Brain microvascular endothelial cell (primary cell): ENCODE data around the gene RESP18.
A peak's percentile ranks its signal among the peaks of the same experiment; 100 is the strongest.

ENCODE experiments used
- DNase-seq: peaks from one replicate; pipeline ENCODE4 v3.0.0-alpha.2; 2020
- H3K27ac ChIP-seq: fragments of 250-450 bp; sonication (Bioruptor Pico); 2 replicates; pipeline ENCODE4 v1.5.1; 2020; ENCODE audit warnings: mild to moderate bottlenecking, moderate library complexity
- H3K27me3 ChIP-seq: fragments of 250-450 bp; sonication (Bioruptor Pico); replicated peaks from 2 replicates; pipeline ENCODE4 v1.5.1; 2020; ENCODE audit warnings: mild to moderate bottlenecking
- H3K36me3 ChIP-seq: fragments of 250-450 bp; sonication (Bioruptor Pico); replicated peaks from 2 replicates; pipeline ENCODE4 v1.5.1; 2020; ENCODE audit warnings: mild to moderate bottlenecking
- H3K4me3 ChIP-seq: 2 replicates; pipeline ENCODE4 v1.5.1; 2011; ENCODE audit warnings: low read depth, mild to moderate bottlenecking, control low read depth, low read length, moderate library complexity
- in situ Hi-C: cut with HindIII; loops from 2 replicates; pipeline ENCODE4 v1.10.0; 2017; ENCODE audit warnings: low sequenced_read_pairs, low pct_ligation_motif_present
- TF ChIP-seq, protein P1 (sequence below): IDR thresholded peaks from 2 replicates; pipeline ENCODE4 v1.5.1; 2011; ENCODE audit warnings: low read depth, mild to moderate bottlenecking, moderate library complexity, low read length, control low read depth, inconsistent platforms; ENCODE audit errors: missing control alignments

RESP18 gene

GRCh38 chr2:219306047-219306446, 26.5 kb downstream of the RESP18 start:
- Histone ChIP-seq H3K27me3 (peaks cover 29% of the 10 kb centered on the region), H3K4me3 (no peak overlapping the region)
- in situ Hi-C loops, result no loop called here

GRCh38 chr2:219304223-219304622, 28.3 kb downstream of the RESP18 start:
- no peak overlapping the region for H3K27ac ChIP-seq
- TF ChIP-seq, protein P1, sequence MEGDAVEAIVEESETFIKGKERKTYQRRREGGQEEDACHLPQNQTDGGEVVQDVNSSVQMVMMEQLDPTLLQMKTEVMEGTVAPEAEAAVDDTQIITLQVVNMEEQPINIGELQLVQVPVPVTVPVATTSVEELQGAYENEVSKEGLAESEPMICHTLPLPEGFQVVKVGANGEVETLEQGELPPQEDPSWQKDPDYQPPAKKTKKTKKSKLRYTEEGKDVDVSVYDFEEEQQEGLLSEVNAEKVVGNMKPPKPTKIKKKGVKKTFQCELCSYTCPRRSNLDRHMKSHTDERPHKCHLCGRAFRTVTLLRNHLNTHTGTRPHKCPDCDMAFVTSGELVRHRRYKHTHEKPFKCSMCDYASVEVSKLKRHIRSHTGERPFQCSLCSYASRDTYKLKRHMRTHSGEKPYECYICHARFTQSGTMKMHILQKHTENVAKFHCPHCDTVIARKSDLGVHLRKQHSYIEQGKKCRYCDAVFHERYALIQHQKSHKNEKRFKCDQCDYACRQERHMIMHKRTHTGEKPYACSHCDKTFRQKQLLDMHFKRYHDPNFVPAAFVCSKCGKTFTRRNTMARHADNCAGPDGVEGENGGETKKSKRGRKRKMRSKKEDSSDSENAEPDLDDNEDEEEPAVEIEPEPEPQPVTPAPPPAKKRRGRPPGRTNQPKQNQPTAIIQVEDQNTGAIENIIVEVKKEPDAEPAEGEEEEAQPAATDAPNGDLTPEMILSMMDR, result no peak
- in situ Hi-C loops, result no loop called here
- DNase-seq, result no peak
- H3K27me3 ChIP-seq, result peaks cover 32% of the 10 kb centered on the region
- H3K36me3 ChIP-seq, result no peaks in the 10 kb centered on the region
- H3K4me3 ChIP-seq, result no peak overlapping the region

More at GRCh38 chr2:219306047-219306446, 26.5 kb downstream of the RESP18 start:
- TF ChIP-seq, protein P1, result no peak
- no peak for DNase-seq
- H3K36me3 ChIP-seq, result no peaks in the 10 kb centered on the region
- H3K27ac ChIP-seq, result no peak overlapping the region

- no peak overlapping the region for H3K4me3 ChIP-seq
- no peaks in the 10 kb centered on the region for H3K36me3 ChIP-seq
- H3K27ac ChIP-seq, result no peak overlapping the region
- H3K27me3 ChIP-seq, result peaks cover 30% of the 10 kb centered on the region
- TF ChIP-seq, protein P1, result no peak
- no peak for DNase-seq
- in situ Hi-C loops, result no loop called here
These were observed 30.1 kb downstream of the RESP18 start for GRCh38 chr2:219302412-219302968.

- Histone ChIP-seq H3K27me3 (peaks cover 30% of the 10 kb centered on the region), H3K36me3 (no peaks in the 10 kb centered on the region), H3K27ac (no peak overlapping the region), H3K4me3 (no peak overlapping the region)
- DNase-seq, result no peak
- in situ Hi-C loops, result no loop called here
- TF ChIP-seq, protein P1, result no peak
These were observed 32.5 kb downstream of the RESP18 start for GRCh38 chr2:219300022-219300421.

GRCh38 chr2:219299372-219299760, 33.2 kb downstream of the RESP18 start:
- no peaks in the 10 kb centered on the region for H3K36me3 ChIP-seq
- H3K4me3 ChIP-seq, result no peak overlapping the region
- no peak overlapping the region for H3K27ac ChIP-seq
- no peak for DNase-seq
- H3K27me3 ChIP-seq, result peaks cover 30% of the 10 kb centered on the region
- in situ Hi-C loops, result no loop called here
- TF ChIP-seq, protein P1, result no peak

GRCh38 chr2:219298759-219299371, 33.7 kb downstream of the RESP18 start:
- TF ChIP-seq, protein P1, result peak; percentile 99
- peak; percentile 66 for DNase-seq
- Histone ChIP-seq H3K27ac (no peak overlapping the region), H3K36me3 (no peaks in the 10 kb centered on the region), H3K27me3 (peaks cover 30% of the 10 kb centered on the region), H3K4me3 (no peak overlapping the region)
- in situ Hi-C loops, result no loop called here
